Mesenteric fat pad (tissue), 1 donor: ENCODE measurements around the gene SMIM35. TPM values are rescaled to one million over a fixed set of nuclear protein-coding genes. Genes with fewer than 3 reads are reported as not detected.
A peak's percentile ranks its signal among the peaks of the same experiment; 100 is the strongest.

Experiments
- DNase-seq: peaks from one replicate; pipeline ENCODE4 v3.0.0-alpha.2; 2020; ENCODE audit warnings: low spot score
- total RNA-seq: library from RNA; stranded (reverse); fragmentation: NEBNext Ultra II Directional; extraction: Animal tissue kit (Norgen Biotek cat#: 25700); gene quantifications from one replicate; pipeline ENCODE4 v1.2.1, GENCODE V29; 2021
- donor health status: DM: yes; HTN: yes; CAD: no.

Gene SMIM35
- total RNA-seq, 1 donor from 2014 or later, result not detected

- DNase-seq, result peak; percentile 85
Observed at GRCh38 chr11:118005224-118006152, 81.3 kb downstream of the SMIM35 start.

- DNase-seq, result no peak
Observed at GRCh38 chr11:118004543-118005223, 82.1 kb downstream of the SMIM35 start.

- no peak for DNase-seq
Observed at GRCh38 chr11:118003456-118003855, 83.3 kb downstream of the SMIM35 start.

GRCh38 chr11:118002541-118003423 is 84.0 kb downstream of the SMIM35 start:
- DNase-seq, result peak; percentile 87

GRCh38 chr11:118002010-118002540 is 84.7 kb downstream of the SMIM35 start:
- peak; percentile 59 for DNase-seq

- no peak for DNase-seq
Observed at GRCh38 chr11:118001494-118001971, 85.2 kb downstream of the SMIM35 start.

GRCh38 chr11:118000850-118001228 is 85.9 kb downstream of the SMIM35 start:
- DNase-seq, result peak; percentile 39

GRCh38 chr11:118000067-118000849 is 86.5 kb downstream of the SMIM35 start:
- peak; percentile 80 for DNase-seq

- peak; percentile 72 for DNase-seq
Observed at GRCh38 chr11:117999354-117999993, 87.3 kb downstream of the SMIM35 start.

GRCh38 chr11:117998664-117999353 is 88.0 kb downstream of the SMIM35 start:
- peak; percentile 82 for DNase-seq

- peak; percentile 55 for DNase-seq
Observed at GRCh38 chr11:117997823-117998579, 88.8 kb downstream of the SMIM35 start.

GRCh38 chr11:117997406-117997805 is 89.4 kb downstream of the SMIM35 start:
- DNase-seq, result peak; percentile 9

- peak; percentile 51 for DNase-seq
Observed at GRCh38 chr11:117996058-117996457, 90.7 kb downstream of the SMIM35 start.

- DNase-seq, result no peak
Observed at GRCh38 chr11:117995472-117995871, 91.3 kb downstream of the SMIM35 start.

GRCh38 chr11:117993988-117994745 is 92.6 kb downstream of the SMIM35 start:
- DNase-seq, result no peak

GRCh38 chr11:117992620-117993019 is 94.1 kb downstream of the SMIM35 start:
- DNase-seq, result no peak

GRCh38 chr11:117992136-117992535 is 94.6 kb downstream of the SMIM35 start:
- DNase-seq, result no peak
